NT2/D1 (cell line): ENCODE results near the gene CACNB1.

Experiments
- YY1 ChIP-seq: IDR thresholded peaks from 2 replicates; pipeline ENCODE4 v1.6.1; 2011; ENCODE audit not compliant: insufficient read length, insufficient read depth
- ZNF274 ChIP-seq: IDR thresholded peaks from 2 replicates; pipeline ENCODE4 v1.6.1; 2011; ENCODE audit warnings: mild to moderate bottlenecking, low read depth, low read length

DNA sequence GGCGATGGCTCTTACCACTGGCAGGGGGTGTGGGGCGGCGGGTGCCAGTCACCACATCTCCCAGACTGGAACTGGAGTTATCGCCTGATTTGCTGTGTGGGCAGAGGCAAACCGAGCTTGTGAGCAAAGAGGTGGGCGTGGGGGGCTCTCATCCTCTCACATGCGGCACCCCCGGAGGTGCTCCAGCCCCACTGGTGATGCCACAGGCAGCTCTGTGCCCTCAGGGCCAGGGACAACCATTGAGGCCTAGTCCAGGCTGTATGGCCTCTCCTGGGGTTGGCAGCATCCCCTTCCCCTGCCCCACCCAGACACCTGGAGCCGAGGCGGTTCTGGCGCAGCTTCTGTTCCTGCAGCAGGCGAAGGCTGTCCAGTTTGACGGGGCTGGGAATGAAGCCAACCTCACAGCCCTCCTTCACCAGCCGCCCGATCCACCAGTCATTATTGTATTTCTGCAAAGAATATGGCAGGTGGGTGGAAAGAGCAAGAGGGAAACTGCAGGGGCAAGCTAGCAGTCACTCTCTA lies 10.9 kb downstream of the CACNB1 start:
- TF ChIP-seq YY1 = no peak
- no peak for TF ChIP-seq ZNF274
